HG02623 (cell line): ENCODE data around the gene HSD17B2.
A peak's percentile ranks its signal among the peaks of the same experiment; 100 is the strongest.
"Not testable (repeated sequence)": the region's sequence is repeated elsewhere in the genome, so short reads cannot be mapped to it uniquely, and the experiment has no call there.

Experiments used
- ATAC-seq: cut with Tn5 transposase; IDR thresholded peaks from one replicate; pipeline ENCODE4 v1.9.1; 2021; ENCODE audit warnings: moderate library complexity; ENCODE audit not compliant: unreplicated experiment

The HSD17B2 gene

GRCh38 chr16:82034981-82035612, at the start of gene HSD17B2:
TSS of gene HSD17B2 (plus strand) at chr16:82035253. CDS start at chr16:82035425, 172 bp downstream.
- no peak for ATAC-seq

GRCh38 chr16:81987121-81987520, 47.9 kb upstream of the HSD17B2 start:
- no peak for ATAC-seq

- ATAC-seq = no peak
Measured at GRCh38 chr16:81987706-81988105, 47.3 kb upstream of the HSD17B2 start.

- ATAC-seq = no peak
Measured at GRCh38 chr16:81992859-81993258, 42.2 kb upstream of the HSD17B2 start.

GRCh38 chr16:81994485-81994884, 40.6 kb upstream of the HSD17B2 start:
- ATAC-seq = no peak

GRCh38 chr16:81995651-81996050, 39.4 kb upstream of the HSD17B2 start:
- no peak for ATAC-seq

- no peak for ATAC-seq
Measured at GRCh38 chr16:81996664-81997509, 38.2 kb upstream of the HSD17B2 start.

GRCh38 chr16:81997738-81998137, 37.3 kb upstream of the HSD17B2 start:
- ATAC-seq = no peak

- no peak for ATAC-seq
Measured at GRCh38 chr16:82002831-82003230, 32.2 kb upstream of the HSD17B2 start.

GRCh38 chr16:82004601-82005000, 30.5 kb upstream of the HSD17B2 start:
- no peak for ATAC-seq

- no peak for ATAC-seq
Measured at GRCh38 chr16:82005027-82005830, 29.8 kb upstream of the HSD17B2 start.

- no peak for ATAC-seq
Measured at GRCh38 chr16:82006036-82006435, 29.0 kb upstream of the HSD17B2 start.

GRCh38 chr16:82007189-82007588, 27.9 kb upstream of the HSD17B2 start:
- ATAC-seq = no peak

GRCh38 chr16:82008957-82009592, 26.0 kb upstream of the HSD17B2 start:
- no peak for ATAC-seq

GRCh38 chr16:82009789-82010188, 25.3 kb upstream of the HSD17B2 start:
- ATAC-seq = not testable (repeated sequence)

GRCh38 chr16:82010649-82011048, 24.4 kb upstream of the HSD17B2 start:
- ATAC-seq = no peak

- ATAC-seq = peak; percentile 95
Measured at GRCh38 chr16:82011199-82011641, 23.8 kb upstream of the HSD17B2 start, which contains the start of gene SDR42E1. TSS of gene SDR42E1 (minus strand) at chr16:82011470. CDS start at chr16:82000858, 10,612 bp downstream.

- ATAC-seq = no peak
Measured at GRCh38 chr16:82013139-82013538, 21.9 kb upstream of the HSD17B2 start.

GRCh38 chr16:82016263-82016662, 18.8 kb upstream of the HSD17B2 start:
- no peak for ATAC-seq

GRCh38 chr16:82016964-82017363, 18.1 kb upstream of the HSD17B2 start:
- ATAC-seq = no peak
